PC-3 (cell line): ENCODE measurements around the gene DEK. TPM values are rescaled to one million over a fixed set of nuclear protein-coding genes. Genes with fewer than 3 reads are reported as not detected.

Source experiments
- ATAC-seq: fragments of 200-7000 bp; cut with Tn5 transposase; 2 replicates; pipeline ENCODE4 v1.9.1; 2020; ENCODE audit warnings: mild to moderate bottlenecking, moderate library complexity
- BruUV-seq: library from RNA; stranded (reverse); fragments of 400-500 nt; replicated peaks from 2 replicates; lab custom pipeline; 2021; lab: Mats Ljungman, UMichigan
- CTCF ChIA-PET: fragments of 300-600 bp; sonication (Branson Sonifier 250); formaldehyde crosslinking; loops from one replicate; lab custom pipeline; 2022; ENCODE audit warnings: antibody characterized with exemption; lab: Charles Lee
- POLR2A ChIA-PET: fragments of 300-600 bp; sonication (Branson Sonifier 250); formaldehyde crosslinking; loops from one replicate; lab custom pipeline; 2022; ENCODE audit warnings: antibody characterized with exemption; ENCODE audit not compliant: unreplicated experiment; lab: Charles Lee
- DNase-seq: peaks from one replicate; pipeline ENCODE4 v3.0.0-alpha.2; 2015
- H2AFZ ChIP-seq: fragments of 300-600 bp; sonication (generic); 2 replicates; pipeline ENCODE4 v1.6.0; 2016; ENCODE audit warnings: antibody characterized with exemption, low read length
- H3F3A ChIP-seq: fragments of 300-600 bp; sonication (generic); one replicate; pipeline ENCODE4 v1.6.0; 2017; ENCODE audit warnings: antibody characterized with exemption, low read length, control low read depth, mild to moderate bottlenecking; ENCODE audit not compliant: unreplicated experiment
- H3K27ac ChIP-seq: fragments of 300-600 bp; sonication (generic); 2 replicates; pipeline ENCODE4 v1.5.1; 2016; ENCODE audit warnings: mild to moderate bottlenecking, low read length
- H3K27me3 ChIP-seq: fragments of 300-600 bp; sonication (generic); 2 replicates; pipeline ENCODE4 v1.6.1; 2016; ENCODE audit warnings: low read length, mixed read lengths
- H3K36me3 ChIP-seq: fragments of 300-600 bp; sonication (generic); 2 replicates; pipeline ENCODE4 v1.6.1; 2016; ENCODE audit warnings: low read depth, mixed run types, low read length, mixed read lengths
- H3K4me1 ChIP-seq: fragments of 300-600 bp; sonication (generic); 2 replicates; pipeline ENCODE4 v1.5.1; 2016; ENCODE audit warnings: low read length; ENCODE audit not compliant: insufficient read depth
- H3K4me2 ChIP-seq: fragments of 300-600 bp; sonication (generic); 2 replicates; pipeline ENCODE4 v1.6.0; 2016; ENCODE audit warnings: low read length
- H3K4me3 ChIP-seq: fragments of 300-600 bp; sonication (generic); 2 replicates; pipeline ENCODE4 v1.5.1; 2016; ENCODE audit warnings: mild to moderate bottlenecking, low read length, mixed read lengths
- H3K79me2 ChIP-seq: fragments of 300-600 bp; sonication (generic); 2 replicates; pipeline ENCODE4 v1.6.1; 2017; ENCODE audit warnings: low read length, mixed read lengths
- H3K9ac ChIP-seq: fragments of 300-600 bp; sonication (generic); 2 replicates; pipeline ENCODE4 v1.6.0; 2016; ENCODE audit warnings: mild to moderate bottlenecking, low read length
- H3K9me2 ChIP-seq: fragments of 300-600 bp; sonication (generic); replicated peaks from 2 replicates; pipeline ENCODE4 v1.6.1; 2016; ENCODE audit warnings: mixed run types, low read length, mixed read lengths
- H3K9me3 ChIP-seq: fragments of 300-600 bp; sonication (generic); 2 replicates; pipeline ENCODE4 v1.6.1; 2016; ENCODE audit warnings: low read length, mixed read lengths
- H4K20me1 ChIP-seq: fragments of 300-600 bp; sonication (generic); 2 replicates; pipeline ENCODE4 v1.6.1; 2016; ENCODE audit warnings: low read length, mixed read lengths
- CTCF ChIP-seq: fragments of 300-600 bp; sonication (generic); conservative IDR thresholded peaks from 2 replicates; pipeline ENCODE4 v1.5.1; 2017; ENCODE audit warnings: antibody characterized with exemption, low read depth, mild to moderate bottlenecking, low read length
- EZH2 ChIP-seq: fragments of 300-600 bp; sonication (generic); IDR thresholded peaks from one replicate; pipeline ENCODE4 v1.6.1; 2017; ENCODE audit warnings: antibody characterized with exemption, mild to moderate bottlenecking, low read length; ENCODE audit not compliant: unreplicated experiment
- EZH2phosphoT487 ChIP-seq: fragments of 300-600 bp; sonication (generic); IDR thresholded peaks from 2 replicates; pipeline ENCODE4 v1.6.1; 2018; ENCODE audit warnings: mild to moderate bottlenecking, antibody characterized with exemption, low read length, borderline replicate concordance
- intact Hi-C: fragments of 100-400 bp; cut with micrococcal nuclease; formaldehyde crosslinking; loops from 2 replicates; pipeline ENCODE4 v1.9.0; 2023
- total RNA-seq: library from RNA; depleted of rRNA; stranded (reverse); fragments of >200 nt; gene quantifications from 2 replicates; pipeline ENCODE4 v1.2.3, GENCODE V29; 2014

The DEK gene
- total RNA-seq, 1 experiment from 2014 or later: 155 TPM

DNA sequence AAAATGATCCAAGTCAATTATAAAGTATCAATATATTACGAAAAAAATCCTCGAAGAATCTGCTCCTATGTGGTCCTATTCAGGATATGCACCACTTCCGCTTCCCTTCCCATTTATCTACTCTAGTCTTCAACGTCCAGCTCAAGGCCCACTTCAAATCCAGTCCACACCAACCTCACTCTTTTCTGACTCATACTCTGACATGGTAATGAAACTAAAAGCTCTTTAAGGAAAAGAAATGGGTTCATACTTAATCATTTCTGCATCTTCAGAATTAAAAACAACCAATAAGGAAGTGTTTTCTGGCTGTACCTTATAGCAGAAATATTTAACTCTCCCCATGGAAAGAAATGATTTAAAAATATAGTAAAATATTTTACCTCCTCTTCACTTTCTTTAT lies 15.1 kb downstream of the DEK start:
- CTCF ChIA-PET: no interaction called here
- Histone ChIP-seq H3K4me1 (peaks cover 14% of the 10 kb centered on the region; the same call in 1 of the 2 replicates), H3K4me3 (no peak overlapping the region), H3K4me2 (no peak overlapping the region), H3K27ac (no peak overlapping the region), H3K27me3 (no peaks in the 10 kb centered on the region), H3K79me2 (peaks cover 62% of the 10 kb centered on the region), H2AFZ (no peak overlapping the region), H3K36me3 (peaks cover 76% of the 10 kb centered on the region), H3F3A (peaks cover 3% of the 10 kb centered on the region), H4K20me1 (0 out of 2 replicates have a peak, but pooled peaks cover 14% of the 10 kb centered on the region), H3K9me3 (no peaks in the 10 kb centered on the region), H3K9me2 (no peaks in the 10 kb centered on the region), H3K9ac (no peak overlapping the region)
- TF ChIP-seq EZH2phosphoT487: no peak
- no peak for TF ChIP-seq EZH2
- intact Hi-C loops: loop anchor here (10.0 kb wide), 1 partner anchor 384 kb away; no protein-coding TSS in a partner anchor
- BruUV-seq: no TSS peak
- DNase-seq (no peak), ATAC-seq (no peak)
- POLR2A ChIA-PET: no interaction called here

GRCh38 chr6:18248698-18249097 lies 15.6 kb downstream of the DEK start:
- H3K4me3 ChIP-seq: no peak overlapping the region
- H3K4me2 ChIP-seq: no peak overlapping the region
- H3K27me3 ChIP-seq: no peaks in the 10 kb centered on the region
- no peaks in the 10 kb centered on the region for H3K9me2 ChIP-seq
- H3K27ac ChIP-seq: no peak overlapping the region
- H3F3A ChIP-seq: peaks cover 3% of the 10 kb centered on the region
- no peaks in the 10 kb centered on the region for H3K9me3 ChIP-seq
- H3K79me2 ChIP-seq: peaks cover 63% of the 10 kb centered on the region
- no peak for DNase-seq
- BruUV-seq: no TSS peak
- peaks cover 14% of the 10 kb centered on the region; the same call in 1 of the 2 replicates for H3K4me1 ChIP-seq
- POLR2A ChIA-PET: no interaction called here
- ATAC-seq: no peak
- no peak for TF ChIP-seq EZH2
- TF ChIP-seq CTCF: no peak
- no peak for TF ChIP-seq EZH2phosphoT487
- 0 out of 2 replicates have a peak, but pooled peaks cover 14% of the 10 kb centered on the region for H4K20me1 ChIP-seq
- intact Hi-C loops: loop anchor here (10.0 kb wide), 1 partner anchor 384 kb away; no protein-coding TSS in a partner anchor
- H3K36me3 ChIP-seq: peaks cover 79% of the 10 kb centered on the region
- H3K9ac ChIP-seq: no peak overlapping the region
- CTCF ChIA-PET: no interaction called here
- no peak overlapping the region for H2AFZ ChIP-seq

- no peak overlapping the region for H3K27ac ChIP-seq
- H2AFZ ChIP-seq: no peak overlapping the region
- BruUV-seq: no TSS peak
- H3K79me2 ChIP-seq: peaks cover 54% of the 10 kb centered on the region
- H3K4me1 ChIP-seq: peaks cover 31% of the 10 kb centered on the region
- H3K4me2 ChIP-seq: no peak overlapping the region
- peaks cover 8% of the 10 kb centered on the region for H3F3A ChIP-seq
- ATAC-seq (no peak), DNase-seq (no peak)
- ChIA-PET CTCF (no interaction called here), POLR2A (no interaction called here)
- H3K9me3 ChIP-seq: no peaks in the 10 kb centered on the region
- no peaks in the 10 kb centered on the region for H3K27me3 ChIP-seq
- no peak overlapping the region for H3K4me3 ChIP-seq
- TF ChIP-seq EZH2 (no peak), EZH2phosphoT487 (no peak), CTCF (no peak)
- intact Hi-C loops: loop anchor here (10.0 kb wide), 1 partner anchor 382 kb away; no protein-coding TSS in a partner anchor
- H3K9ac ChIP-seq: no peak overlapping the region
- no peaks in the 10 kb centered on the region for H3K9me2 ChIP-seq
- H4K20me1 ChIP-seq: peaks cover 10% of the 10 kb centered on the region; the same call in 1 of the 2 replicates
- H3K36me3 ChIP-seq: peaks cover 75% of the 10 kb centered on the region
Measured at GRCh38 chr6:18247002-18247401, 17.3 kb downstream of the DEK start.
